ENCODE results near the gene MRPL21. TPM values are rescaled to one million over a fixed set of nuclear protein-coding genes. Genes with fewer than 3 reads are reported as not detected.
A peak's percentile ranks its signal among the peaks of the same experiment; 100 is the strongest.

MRPL21 gene
- 10 to 100 TPM; 61.0 to 75.5 (median 64.6) TPM for total RNA-seq

GRCh38 chr11:68903288-68904247 lies at the start of gene MRPL21, which contains the start of gene IGHMBP2:
Gene MRPL21, minus strand, starts transcription at chr11:68903832. Its CDS starts 22 bp downstream, at chr11:68903810.
Gene IGHMBP2, plus strand, starts transcription at chr11:68903891. Its CDS starts 62 bp downstream, at chr11:68903953.
- TF ChIP-seq CTCF (IDR thresholded peaks at IDR 0.05 in 4 of 5, conservative IDR thresholded peaks at IDR 0.05 in 1 of 5) (no peak), POLR2A (IDR thresholded peaks at IDR 0.05) (peak; percentile 62 to 69)
- DNase-seq (peak; percentile 62 to 68), ATAC-seq (peak; percentile 95)
- peaks cover 20 to 28% of the 10 kb centered on the region in 2 donors for H3K4me1 ChIP-seq
- in situ Hi-C loops (cut with MboI; ENCODE audit: low sequenced_read_pairs in 4 of 4) (no loop called here), intact Hi-C loops (cut with DNase I; ENCODE audit: low total_unique reads) (loop anchor here (1.0 to 10.0 kb wide), 4 partner anchors 61 to 689 kb away; partner anchors contain the start of genes CPT1A and KMT5B)
- H3K36me3 ChIP-seq = peaks cover 0 to 28% of the 10 kb centered on the region in 2 donors
- no peaks in the 10 kb centered on the region for H3K27me3 ChIP-seq
- no peaks in the 10 kb centered on the region for H3K9me3 ChIP-seq
- H3K27ac ChIP-seq = peak within 1 kb of the TSS; percentile 82 to 88 (median 88)
- peak within 1 kb of the TSS; percentile 83 to 95 (median 88) for H3K4me3 ChIP-seq

DNA sequence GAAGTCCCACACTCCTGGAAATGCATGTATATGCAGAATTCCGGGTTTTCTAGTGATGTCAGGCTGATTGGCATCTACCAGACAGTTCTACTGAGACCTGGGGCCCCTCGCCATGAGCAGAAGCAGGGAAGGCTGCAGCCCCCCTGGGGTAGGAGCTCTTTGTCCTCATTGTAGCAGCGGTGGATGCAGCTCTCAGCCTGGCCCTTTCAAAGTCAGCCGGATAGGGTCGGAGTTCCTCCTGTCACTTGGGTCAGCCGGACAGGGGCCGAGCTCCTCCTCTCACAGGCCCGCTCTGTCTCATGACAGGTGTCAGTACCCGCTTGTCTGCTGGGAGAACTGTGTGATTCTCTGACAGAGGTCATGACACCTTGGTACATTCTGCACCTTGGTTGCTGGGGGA lies 47.1 kb upstream of the MRPL21 start:
- DNase-seq = no peak
- no peak overlapping the region for H3K27ac ChIP-seq

DNA sequence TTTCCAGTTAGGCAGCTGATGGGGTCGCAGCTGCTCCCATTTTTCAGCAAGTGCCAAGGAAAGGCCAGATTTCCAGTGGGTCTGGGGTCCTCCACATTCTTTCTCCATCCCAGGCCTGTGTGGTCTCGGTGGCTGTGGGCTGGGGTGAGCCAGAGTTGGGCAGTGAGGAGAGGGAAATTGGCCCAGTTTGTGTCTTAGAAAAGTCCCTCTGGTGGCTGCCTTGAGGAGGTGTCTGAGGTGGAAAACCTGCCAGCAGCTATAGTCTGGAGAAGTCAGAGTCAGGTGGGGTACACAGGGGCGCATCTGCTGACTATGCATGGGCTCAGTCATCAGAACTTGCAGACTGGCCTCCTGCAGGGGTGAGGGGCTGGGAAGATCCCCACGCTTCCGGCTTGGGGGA lies 46.6 kb upstream of the MRPL21 start:
- Histone ChIP-seq H3K4me3 (no peak overlapping the region), H3K27ac (no peak overlapping the region), H3K9me3 (no peaks in the 10 kb centered on the region), H3K27me3 (no peaks in the 10 kb centered on the region), H3K36me3 (no peaks in the 10 kb centered on the region), H3K4me1 (no peaks in the 10 kb centered on the region)
- TF ChIP-seq POLR2A (IDR thresholded peaks at IDR 0.05) (no peak), CTCF (IDR thresholded peaks at IDR 0.05 in 4 of 5, conservative IDR thresholded peaks at IDR 0.05 in 1 of 5) (no peak)
- DNase-seq = no peak
- intact Hi-C loops (cut with DNase I; ENCODE audit: low total_unique reads) (no loop called here), in situ Hi-C loops (cut with MboI; ENCODE audit: low sequenced_read_pairs in 4 of 4) (no loop called here)
- no peak for ATAC-seq

More for the DNA sequence above, 47.1 kb upstream of the MRPL21 start:
- ATAC-seq = no peak
- Histone ChIP-seq H3K36me3 (no peaks in the 10 kb centered on the region), H3K9me3 (no peaks in the 10 kb centered on the region), H3K4me3 (no peak overlapping the region), H3K27me3 (no peaks in the 10 kb centered on the region), H3K4me1 (no peaks in the 10 kb centered on the region)
- in situ Hi-C loops (cut with MboI; ENCODE audit: low sequenced_read_pairs in 4 of 4) = no loop called here
- intact Hi-C loops (cut with DNase I; ENCODE audit: low total_unique reads) = no loop called here
- TF ChIP-seq POLR2A (IDR thresholded peaks at IDR 0.05) = no peak
- TF ChIP-seq CTCF (IDR thresholded peaks at IDR 0.05 in 4 of 5, conservative IDR thresholded peaks at IDR 0.05 in 1 of 5) = no peak

GRCh38 chr11:68948935-68949334 lies 45.3 kb upstream of the MRPL21 start:
- H3K9me3 ChIP-seq = no peaks in the 10 kb centered on the region
- no peaks in the 10 kb centered on the region for H3K27me3 ChIP-seq
- intact Hi-C loops (cut with DNase I; ENCODE audit: low total_unique reads) (no loop called here), in situ Hi-C loops (cut with MboI; ENCODE audit: low sequenced_read_pairs in 4 of 4) (no loop called here)
- H3K4me1 ChIP-seq = no peaks in the 10 kb centered on the region
- no peak overlapping the region for H3K27ac ChIP-seq
- ATAC-seq = no peak
- DNase-seq = no peak
- no peak overlapping the region for H3K4me3 ChIP-seq
- TF ChIP-seq CTCF (IDR thresholded peaks at IDR 0.05 in 4 of 5, conservative IDR thresholded peaks at IDR 0.05 in 1 of 5) (no peak), POLR2A (IDR thresholded peaks at IDR 0.05) (no peak)
- no peaks in the 10 kb centered on the region for H3K36me3 ChIP-seq

Measured in gastrocnemius medialis (tissue), 4 donors.